OCI-LY1 (cell line): ENCODE data around the gene DCUN1D4.

Source experiments
- CTCF ChIP-seq: fragments of 200-600 bp; sonication (generic), shearing (Covaris generic); IDR thresholded peaks from 2 replicates; pipeline ENCODE4 v1.5.1; 2017; ENCODE audit warnings: mild to moderate bottlenecking, antibody characterized with exemption, low read length, moderate library complexity, mixed read lengths
- EZH2 ChIP-seq: fragments of 200-600 bp; sonication (generic), shearing (Covaris generic); IDR thresholded peaks from 2 replicates; pipeline ENCODE4 v1.8.0; 2017; ENCODE audit warnings: borderline replicate concordance, mixed run types, mild to moderate bottlenecking, antibody characterized with exemption, low read length, moderate library complexity, mixed read lengths

DNA sequence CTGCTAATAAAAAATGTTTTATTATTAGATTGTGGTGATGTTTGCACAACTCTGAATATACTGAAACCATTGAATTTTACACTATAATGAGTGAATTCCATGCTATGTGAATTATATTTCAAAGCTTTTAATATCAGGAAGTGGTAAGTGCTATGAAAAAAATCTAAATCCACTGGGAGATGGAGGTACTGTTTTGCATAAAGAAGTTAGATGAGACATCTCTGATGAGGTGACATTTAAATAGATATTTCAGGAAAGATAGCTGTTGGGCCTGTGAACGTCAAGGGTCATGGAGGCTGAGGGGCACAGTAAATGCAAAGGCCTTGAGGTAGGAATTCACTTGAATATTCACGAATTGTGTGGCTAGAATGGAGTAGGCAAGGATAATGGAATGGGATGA is 12.3 kb downstream of the DCUN1D4 start:
- no peak for TF ChIP-seq CTCF
- TF ChIP-seq EZH2: no peak
